COLO668 (cell line): ENCODE measurements around the gene ANKRD42.
"Not testable (repeated sequence)": the region's sequence is repeated elsewhere in the genome, so short reads cannot be mapped to it uniquely, and the experiment has no call there.

Experiments
- DNase-seq: peaks from one replicate; lab custom pipeline; 2025; ENCODE audit not compliant: unreplicated experiment; lab: John Stamatoyannopoulos, UW

ANKRD42 gene

GRCh38 chr11:83238111-83238510 lies 44.6 kb downstream of the ANKRD42 start:
- DNase-seq: no peak

DNA sequence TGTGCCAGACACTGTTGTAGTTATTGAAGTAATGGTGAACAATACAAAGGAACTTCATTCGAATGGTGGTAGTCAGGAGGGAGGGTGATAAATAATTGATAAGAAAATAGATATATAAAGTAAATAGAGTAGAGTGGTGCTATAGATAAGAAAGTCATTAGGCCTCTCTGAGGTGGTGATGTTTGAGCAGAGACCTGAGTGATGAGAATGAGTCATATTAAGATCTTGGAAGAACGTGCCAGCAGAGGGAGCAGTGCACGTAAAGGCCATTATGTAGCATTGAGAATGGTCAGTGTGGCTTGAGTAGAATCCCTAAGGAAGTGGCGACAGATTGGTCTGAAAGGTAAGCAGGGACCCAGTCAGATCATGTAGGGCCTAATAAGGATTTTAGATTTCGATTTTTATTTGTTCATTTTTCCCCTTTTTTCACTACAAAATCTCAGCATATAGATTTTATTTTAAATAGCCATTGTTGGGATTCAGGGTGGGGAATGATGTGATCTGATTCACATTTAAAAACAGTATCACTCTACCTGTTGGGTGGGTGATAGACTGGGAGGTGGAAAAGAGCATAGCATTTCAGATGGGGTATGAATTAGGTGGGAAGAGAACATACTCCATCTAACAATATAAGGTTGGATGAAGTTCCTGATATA lies 47.9 kb downstream of the ANKRD42 start:
- DNase-seq: peak; percentile 52

DNA sequence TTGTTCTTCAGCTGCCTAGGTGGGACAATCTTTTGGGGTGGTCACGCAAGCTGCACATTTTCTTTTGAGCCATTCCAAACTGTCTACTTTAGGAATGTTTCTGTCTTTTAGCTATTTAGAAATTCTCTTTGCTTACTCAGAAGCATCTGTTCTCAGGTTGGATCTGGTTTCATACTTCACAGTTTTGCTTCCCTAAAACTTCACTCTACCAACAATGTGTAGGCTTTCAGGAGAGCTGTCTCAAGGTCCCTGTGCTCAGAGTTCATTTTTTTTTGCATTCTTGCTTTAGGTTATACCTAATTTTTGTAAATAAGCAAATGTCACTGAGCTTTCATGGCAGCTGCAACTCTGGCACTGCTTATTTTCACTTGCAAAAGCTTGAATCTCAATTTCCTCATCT lies 55.9 kb downstream of the ANKRD42 start:
- no peak for DNase-seq

DNA sequence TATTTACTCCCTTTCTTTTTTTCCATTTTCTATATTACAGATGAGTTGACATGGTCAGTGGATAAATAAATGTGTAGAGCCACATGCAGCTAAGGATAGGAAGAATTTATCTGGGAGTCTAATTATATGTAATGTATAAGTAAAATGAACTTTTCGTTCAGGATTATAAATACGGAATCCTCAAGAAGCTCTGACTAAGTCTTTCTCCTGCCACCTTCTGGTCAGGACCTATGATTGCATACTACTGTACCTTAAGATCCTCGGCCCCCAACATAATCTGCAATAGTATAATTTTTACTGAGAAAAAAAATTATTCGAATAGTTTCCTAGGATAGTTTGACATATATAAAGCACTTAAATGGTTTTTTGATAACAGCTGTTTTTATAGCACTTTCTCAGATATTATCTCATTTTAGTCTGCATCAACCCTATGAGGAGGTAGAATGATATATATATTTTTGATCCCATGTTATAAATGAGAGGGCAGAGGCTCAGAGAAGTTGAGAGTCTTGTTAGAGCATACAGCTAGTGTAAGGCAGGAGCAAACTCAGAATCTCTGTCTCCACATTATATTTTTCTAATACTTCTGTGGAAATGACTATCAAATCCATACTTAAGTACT lies 56.6 kb downstream of the ANKRD42 start:
- DNase-seq: no peak

- no peak for DNase-seq
These were observed 58.8 kb downstream of the ANKRD42 start for GRCh38 chr11:83252266-83252665.

DNA sequence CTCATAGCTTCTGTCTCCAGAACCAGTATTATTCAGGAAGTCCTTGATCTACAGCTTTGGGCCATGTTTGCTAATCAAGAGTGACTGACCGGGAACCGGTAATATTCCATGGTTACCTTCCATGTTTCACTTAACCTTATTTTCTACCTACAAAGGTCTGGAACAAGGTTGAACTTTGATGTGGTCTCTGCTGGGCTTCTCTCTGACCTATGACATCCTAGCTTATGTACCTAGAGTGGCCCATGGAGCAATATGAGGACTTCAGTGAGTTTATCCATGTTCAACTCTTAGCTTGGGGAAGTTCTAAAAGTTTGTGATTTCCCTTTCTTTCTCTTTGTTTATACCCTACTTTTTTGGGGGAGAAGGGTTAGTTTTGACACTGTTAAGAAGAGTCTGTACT lies 59.4 kb downstream of the ANKRD42 start:
- DNase-seq: no peak

- no peak for DNase-seq
These were observed 61.9 kb downstream of the ANKRD42 start for GRCh38 chr11:83255366-83255765.

DNA sequence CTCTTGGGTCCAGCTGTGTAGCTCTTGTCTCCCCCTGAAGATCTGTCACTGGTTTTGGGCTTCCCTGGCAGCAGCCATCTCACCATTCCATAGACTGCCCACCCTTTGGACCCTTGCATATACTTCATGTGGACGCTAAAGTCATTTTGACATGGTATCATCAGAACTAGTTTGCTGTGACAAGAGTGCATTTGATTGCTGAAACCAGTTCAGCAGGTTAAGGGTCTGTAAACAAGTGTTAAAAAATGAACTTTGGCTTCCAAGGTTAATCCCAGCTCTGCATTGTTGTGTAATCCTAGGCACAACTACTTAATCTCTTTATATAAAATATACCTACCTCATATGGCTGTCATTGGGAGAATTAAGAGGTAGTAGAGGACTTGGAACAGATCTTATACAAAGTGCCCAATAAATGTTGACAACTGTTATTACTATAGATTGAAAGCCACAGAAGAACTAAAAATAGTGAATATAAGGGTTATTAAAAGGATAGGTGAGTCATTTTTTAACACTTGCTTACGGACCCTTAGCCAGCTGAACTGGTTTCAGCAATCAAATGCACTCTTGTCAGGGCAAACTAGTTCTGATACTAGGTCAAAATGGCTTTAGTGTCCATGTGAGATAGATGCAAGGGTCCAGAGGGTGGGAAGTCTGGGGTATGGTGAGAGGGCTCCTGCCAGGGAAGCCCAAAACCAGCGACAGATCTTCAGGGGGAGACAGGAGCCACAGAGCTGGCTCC lies 63.3 kb downstream of the ANKRD42 start:
- DNase-seq: no peak

GRCh38 chr11:83257761-83258168 lies 64.3 kb downstream of the ANKRD42 start:
- DNase-seq: no peak

DNA sequence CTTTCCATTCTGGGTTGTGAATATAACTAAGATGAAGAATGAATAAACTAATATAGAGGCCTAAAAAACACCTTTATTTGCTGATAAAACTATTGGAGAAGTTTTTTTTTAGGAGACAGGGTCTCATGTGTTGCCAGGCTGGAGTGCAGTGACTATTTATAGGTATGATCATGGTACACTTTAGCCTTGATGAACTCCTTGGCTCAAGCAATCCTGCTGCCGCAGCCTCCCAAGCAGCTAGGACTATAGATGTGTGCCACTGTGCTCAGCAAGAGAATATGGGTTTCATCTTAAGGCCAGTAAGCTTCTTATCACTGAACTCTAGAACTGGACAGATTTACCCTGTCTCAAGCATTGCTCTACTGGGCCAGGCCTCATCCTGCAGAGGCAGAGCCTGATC lies 66.0 kb downstream of the ANKRD42 start:
- DNase-seq: no peak

DNA sequence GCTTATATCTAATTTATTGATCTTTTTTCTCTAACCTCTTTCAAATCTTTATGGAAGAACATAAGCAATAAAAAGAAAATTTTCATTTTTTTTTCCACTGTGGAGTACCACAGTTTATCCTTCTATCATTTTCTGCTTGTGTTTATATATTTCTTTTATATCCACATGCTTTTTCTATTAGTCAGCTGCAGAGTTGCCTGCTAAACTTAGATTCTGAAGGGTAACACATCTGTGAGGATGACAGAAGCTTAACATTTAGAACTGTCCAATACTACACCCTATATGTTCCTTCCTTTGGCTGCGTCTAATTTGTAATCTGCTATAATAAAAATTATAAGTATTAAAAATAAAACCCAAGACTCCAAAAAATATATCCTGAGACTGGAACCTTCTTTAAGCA lies 71.8 kb downstream of the ANKRD42 start:
- no peak for DNase-seq

- DNase-seq: not testable (repeated sequence)
These were observed 75.6 kb downstream of the ANKRD42 start for GRCh38 chr11:83269080-83269479.

GRCh38 chr11:83271734-83272133 lies 78.2 kb downstream of the ANKRD42 start:
- DNase-seq: not testable (repeated sequence)

DNA sequence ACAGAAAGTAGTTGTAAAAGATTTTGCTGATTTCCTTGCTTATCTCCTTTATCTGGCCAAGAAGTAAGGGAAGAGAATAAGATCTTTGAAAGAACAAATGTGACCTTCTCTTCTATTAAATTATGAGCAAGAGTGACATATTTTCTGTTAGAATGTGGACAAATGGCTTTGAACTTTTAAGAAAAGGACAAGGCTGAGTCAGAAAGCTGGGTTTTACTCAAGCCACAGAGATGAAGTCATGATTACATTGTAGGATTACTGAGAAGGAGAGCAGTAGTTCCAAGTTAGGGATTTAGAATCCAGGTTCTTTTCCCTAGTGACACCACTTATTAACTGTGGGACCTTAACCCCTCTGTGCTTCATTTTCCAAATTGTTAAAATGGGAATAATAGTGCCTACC lies 79.1 kb downstream of the ANKRD42 start:
- no peak for DNase-seq

GRCh38 chr11:83275888-83276641 lies 82.6 kb downstream of the ANKRD42 start:
- no peak for DNase-seq

- DNase-seq: no peak
These were observed 84.8 kb downstream of the ANKRD42 start for GRCh38 chr11:83278351-83278750.

- DNase-seq: no peak
These were observed 86.7 kb downstream of the ANKRD42 start for GRCh38 chr11:83280256-83280655.

- no peak for DNase-seq
These were observed 88.7 kb downstream of the ANKRD42 start for GRCh38 chr11:83282084-83282716.

DNA sequence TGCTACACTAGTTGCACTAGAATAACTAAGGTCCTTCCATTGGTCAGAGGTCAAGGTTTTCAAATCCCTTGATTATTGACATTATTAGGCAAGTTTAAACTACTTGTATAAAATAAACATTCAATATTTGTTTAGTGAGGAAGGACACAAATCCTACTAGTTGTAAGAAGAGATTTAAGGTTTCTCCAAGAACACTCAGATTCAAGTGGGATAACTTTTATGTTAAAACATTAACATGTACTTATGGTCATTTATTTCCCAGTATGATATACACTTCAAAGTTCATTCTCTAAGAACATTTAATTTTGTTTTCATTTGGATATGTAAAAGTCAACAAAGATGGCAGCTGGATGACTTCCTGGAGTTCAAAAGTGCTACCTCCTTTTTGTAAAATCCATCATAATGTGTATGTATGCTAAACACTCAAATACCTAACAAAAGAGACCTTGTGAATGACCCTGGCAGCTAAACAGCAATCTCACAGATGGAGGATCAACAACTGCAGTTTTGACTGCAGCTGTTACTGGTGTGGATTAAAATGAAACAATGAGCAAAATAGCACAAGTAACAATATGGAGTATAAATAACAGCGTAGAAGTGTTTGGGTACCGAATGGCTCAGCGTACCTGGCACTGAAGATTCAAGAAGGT lies 91.1 kb downstream of the ANKRD42 start:
- DNase-seq: no peak

- DNase-seq: no peak
These were observed 91.7 kb downstream of the ANKRD42 start for GRCh38 chr11:83285151-83285770.
